VCaP (cell line): ENCODE measurements around the gene IRX4.

Experiments used
- H3K27ac ChIP-seq: fragments of 450-650 bp; 2 replicates; pipeline ENCODE4 v1.5.1; 2017
- TF ChIP-seq, protein P1 (sequence below): fragments of 450-650 bp; conservative IDR thresholded peaks from 2 replicates; pipeline ENCODE4 v1.5.1; 2017; ENCODE audit warnings: mild to moderate bottlenecking, moderate library complexity

The IRX4 gene

DNA sequence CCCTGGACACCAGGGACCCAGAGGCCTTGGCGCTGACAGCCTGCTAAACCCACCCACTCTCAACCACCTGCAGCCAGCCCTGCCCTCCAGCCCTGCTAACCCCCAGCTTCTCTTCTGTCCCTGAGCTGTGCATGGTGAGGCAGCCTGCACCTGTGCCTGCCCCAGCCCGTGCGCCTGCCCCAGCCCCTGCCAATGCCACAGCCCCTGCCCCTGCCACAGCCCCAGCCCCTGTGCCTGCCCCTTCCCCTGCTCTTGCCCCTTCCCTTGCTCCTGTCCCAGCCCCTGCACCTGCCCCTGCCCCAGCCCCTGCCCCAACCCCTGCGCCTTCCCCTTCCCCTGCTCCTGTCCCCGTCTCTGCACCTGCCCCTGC, 43.3 kb upstream of the IRX4 start:
- H3K27ac ChIP-seq: no peak overlapping the region
- TF ChIP-seq, protein P1, sequence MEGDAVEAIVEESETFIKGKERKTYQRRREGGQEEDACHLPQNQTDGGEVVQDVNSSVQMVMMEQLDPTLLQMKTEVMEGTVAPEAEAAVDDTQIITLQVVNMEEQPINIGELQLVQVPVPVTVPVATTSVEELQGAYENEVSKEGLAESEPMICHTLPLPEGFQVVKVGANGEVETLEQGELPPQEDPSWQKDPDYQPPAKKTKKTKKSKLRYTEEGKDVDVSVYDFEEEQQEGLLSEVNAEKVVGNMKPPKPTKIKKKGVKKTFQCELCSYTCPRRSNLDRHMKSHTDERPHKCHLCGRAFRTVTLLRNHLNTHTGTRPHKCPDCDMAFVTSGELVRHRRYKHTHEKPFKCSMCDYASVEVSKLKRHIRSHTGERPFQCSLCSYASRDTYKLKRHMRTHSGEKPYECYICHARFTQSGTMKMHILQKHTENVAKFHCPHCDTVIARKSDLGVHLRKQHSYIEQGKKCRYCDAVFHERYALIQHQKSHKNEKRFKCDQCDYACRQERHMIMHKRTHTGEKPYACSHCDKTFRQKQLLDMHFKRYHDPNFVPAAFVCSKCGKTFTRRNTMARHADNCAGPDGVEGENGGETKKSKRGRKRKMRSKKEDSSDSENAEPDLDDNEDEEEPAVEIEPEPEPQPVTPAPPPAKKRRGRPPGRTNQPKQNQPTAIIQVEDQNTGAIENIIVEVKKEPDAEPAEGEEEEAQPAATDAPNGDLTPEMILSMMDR: no peak

DNA sequence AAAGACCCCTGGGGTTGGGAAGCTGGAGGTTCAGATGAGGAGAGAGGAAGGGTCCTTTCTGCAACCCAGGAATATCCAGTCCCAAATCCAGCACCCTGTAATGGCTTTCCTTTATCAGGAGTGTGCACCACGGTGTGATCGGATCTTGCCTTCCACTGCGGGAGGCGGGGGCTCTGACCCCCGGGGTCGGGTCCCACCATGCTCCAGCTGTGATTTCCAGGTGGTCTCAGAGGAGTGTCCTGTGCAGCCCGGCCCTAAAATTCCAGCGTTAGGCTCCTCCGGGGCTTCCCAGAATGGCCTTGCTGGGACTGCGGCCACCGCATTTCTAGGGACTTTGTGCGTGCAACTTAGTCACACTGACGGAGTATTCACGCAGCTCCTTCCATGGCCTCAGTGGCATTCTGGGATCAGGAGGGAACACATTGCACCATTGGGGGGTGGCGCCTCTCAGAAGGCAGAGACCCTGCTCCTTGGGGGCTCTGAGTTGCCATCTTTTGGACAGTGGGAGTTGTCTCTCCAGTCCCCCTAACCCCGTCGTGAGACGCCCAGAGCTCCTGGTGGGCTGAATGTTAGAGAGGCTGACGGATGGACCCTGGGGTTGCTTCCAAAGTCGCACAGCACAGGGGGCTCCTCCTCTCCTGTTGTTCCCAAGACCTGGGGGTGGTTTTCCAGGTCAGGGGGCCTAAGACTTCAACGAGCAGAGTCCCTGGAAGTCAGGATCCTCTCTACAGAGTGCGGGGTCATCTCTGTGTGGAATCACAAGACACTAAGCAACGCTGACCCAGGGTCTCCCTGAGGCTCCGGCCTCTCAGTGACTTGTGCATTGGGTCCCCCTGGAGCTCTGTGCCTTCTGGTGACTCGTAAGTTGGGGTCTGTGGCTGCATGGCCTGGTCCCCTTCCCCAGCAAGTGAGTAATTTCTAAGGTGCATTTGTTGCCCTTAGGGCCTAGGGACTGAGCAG, 42.7 kb upstream of the IRX4 start:
- no peak overlapping the region for H3K27ac ChIP-seq
- TF ChIP-seq, protein P1: no peak

DNA sequence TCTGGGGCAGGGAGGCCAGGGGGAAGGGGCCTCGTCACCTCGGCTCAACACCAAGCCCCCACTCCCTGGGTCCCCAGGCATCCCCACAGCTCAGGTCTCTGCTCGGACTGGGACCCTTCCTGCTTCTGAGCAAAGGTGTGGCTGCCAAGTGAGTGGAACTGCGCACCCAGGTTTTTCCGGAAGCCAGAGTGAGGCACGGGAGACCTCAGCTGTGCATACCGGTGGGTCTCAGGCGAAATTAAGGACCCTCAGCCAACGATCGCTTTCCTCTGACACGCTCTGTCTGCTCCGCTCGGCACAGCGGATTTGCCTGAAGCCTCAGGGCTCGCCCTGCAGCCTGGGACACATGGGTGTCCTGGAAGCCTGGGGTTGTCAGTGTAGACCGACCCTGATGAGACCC, 41.0 kb upstream of the IRX4 start:
- TF ChIP-seq, protein P1: no peak

DNA sequence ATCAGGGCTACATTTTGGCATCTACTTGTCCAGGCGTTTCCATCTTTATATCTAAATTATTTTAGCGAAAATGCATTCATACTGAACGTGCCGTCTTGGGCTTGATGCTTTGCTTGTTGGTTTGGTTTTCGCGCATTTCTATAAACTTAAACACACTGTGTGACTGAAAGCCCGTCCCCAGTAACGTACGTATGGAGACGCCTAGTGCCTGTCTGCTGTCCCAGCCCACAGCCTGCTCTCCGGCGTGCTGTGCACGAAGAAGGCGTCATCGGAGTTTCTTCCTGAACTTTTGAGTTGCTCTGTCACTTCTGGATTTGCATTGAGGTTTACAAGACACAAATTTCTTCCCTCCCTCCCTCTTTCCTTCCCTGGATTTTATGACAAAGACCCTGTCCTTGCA, 40.6 kb upstream of the IRX4 start:
- H3K27ac ChIP-seq: no peak overlapping the region
- TF ChIP-seq, protein P1: no peak

More for the DNA sequence above, 41.0 kb upstream of the IRX4 start:
- H3K27ac ChIP-seq: no peak overlapping the region

DNA sequence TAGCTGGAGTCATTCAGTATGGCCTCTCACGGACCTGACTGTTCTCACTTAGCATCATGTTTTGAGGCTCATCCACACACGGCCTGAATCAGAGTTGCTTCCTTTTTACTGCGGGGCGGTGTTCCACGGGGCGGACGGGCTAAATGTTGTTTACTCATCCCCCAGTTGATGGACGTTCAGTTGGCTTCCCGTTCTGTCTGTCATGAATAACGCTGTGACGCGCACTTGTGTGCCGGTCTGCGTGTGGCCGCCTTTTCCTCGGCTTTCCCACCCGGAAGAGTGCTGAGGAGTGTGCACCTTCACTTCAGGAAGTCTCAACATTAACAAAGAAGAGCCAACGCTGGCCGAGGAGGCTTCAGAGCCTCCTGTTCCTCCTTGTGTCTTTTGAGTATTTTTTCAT, 39.0 kb upstream of the IRX4 start:
- TF ChIP-seq, protein P1: no peak
- H3K27ac ChIP-seq: no peak overlapping the region

DNA sequence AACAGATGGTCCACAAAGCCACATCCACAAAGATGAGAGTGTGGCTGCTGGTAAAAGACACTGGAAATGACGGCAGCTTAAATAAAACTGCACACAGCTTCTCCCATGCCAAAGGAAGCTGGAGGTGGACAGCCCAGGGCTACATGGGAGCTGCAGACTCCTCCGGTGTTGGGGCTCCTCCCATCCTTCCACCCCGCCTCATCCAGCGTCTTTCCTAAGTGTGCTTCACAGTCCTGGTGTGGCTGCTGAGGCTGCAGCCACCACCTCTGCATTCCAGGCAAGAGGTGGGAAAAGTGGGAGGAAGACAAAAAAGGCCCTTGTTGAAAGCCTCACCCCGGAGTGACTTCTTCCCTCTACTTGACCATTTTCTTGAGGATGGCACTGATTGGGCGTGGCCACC, 37.0 kb upstream of the IRX4 start:
- TF ChIP-seq, protein P1: no peak
- no peak overlapping the region for H3K27ac ChIP-seq

DNA sequence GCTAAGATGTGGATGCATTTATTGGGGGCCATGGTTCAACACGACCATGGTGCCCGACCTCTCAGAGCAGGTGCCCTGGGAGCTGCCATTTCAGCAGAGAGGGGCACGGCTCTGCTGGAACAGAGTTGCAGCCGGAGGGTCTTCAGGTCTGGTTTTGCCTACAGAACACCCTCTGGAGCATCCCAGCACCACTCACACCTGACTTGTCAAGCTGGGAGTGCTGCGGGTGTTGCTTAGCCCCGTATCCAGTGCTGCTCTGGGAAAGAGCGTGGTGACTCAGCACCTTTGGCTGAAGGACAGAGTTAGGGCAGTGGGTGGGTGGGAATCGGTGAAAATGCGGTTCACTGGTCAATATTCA, 36.5 kb upstream of the IRX4 start:
- TF ChIP-seq, protein P1: no peak
- H3K27ac ChIP-seq: no peak overlapping the region
